HG03439 (cell line): ENCODE measurements around the gene PTGER2.

Source experiments
- ATAC-seq: cut with Tn5 transposase; IDR thresholded peaks from one replicate; pipeline ENCODE4 v1.9.1; 2021; ENCODE audit warnings: mild to moderate bottlenecking, moderate library complexity; ENCODE audit not compliant: unreplicated experiment

The PTGER2 gene

GRCh38 chr14:52304248-52304904 lies 9.7 kb upstream of the PTGER2 start:
- ATAC-seq, result no peak

GRCh38 chr14:52305014-52305413 lies 9.1 kb upstream of the PTGER2 start:
- ATAC-seq, result no peak

GRCh38 chr14:52307376-52307775 lies 6.7 kb upstream of the PTGER2 start:
- no peak for ATAC-seq

- no peak for ATAC-seq
These were observed 6.2 kb upstream of the PTGER2 start for GRCh38 chr14:52307905-52308304.

- ATAC-seq, result no peak
These were observed 3.6 kb upstream of the PTGER2 start for GRCh38 chr14:52310541-52310940.

- ATAC-seq, result no peak
These were observed 1.2 kb upstream of the PTGER2 start for GRCh38 chr14:52312931-52313355.

- ATAC-seq, result no peak
These were observed 650 bp upstream of the PTGER2 start for GRCh38 chr14:52313462-52313861.

GRCh38 chr14:52314595-52315354 lies 663 bp downstream of the PTGER2 start:
- peak; percentile 32 for ATAC-seq

- peak; percentile 6 for ATAC-seq
These were observed 1.2 kb downstream of the PTGER2 start for GRCh38 chr14:52315355-52315718.

- ATAC-seq, result no peak
These were observed 4.0 kb downstream of the PTGER2 start for GRCh38 chr14:52318062-52318461.

GRCh38 chr14:52318826-52319645 lies 4.9 kb downstream of the PTGER2 start:
- no peak for ATAC-seq

GRCh38 chr14:52319919-52320318 lies 5.8 kb downstream of the PTGER2 start:
- no peak for ATAC-seq

GRCh38 chr14:52325126-52325525 lies 11.0 kb downstream of the PTGER2 start:
- ATAC-seq, result peak; percentile 87

GRCh38 chr14:52325630-52326029 lies 11.5 kb downstream of the PTGER2 start:
- ATAC-seq, result no peak

GRCh38 chr14:52327374-52328226 lies 13.5 kb downstream of the PTGER2 start:
- no peak for ATAC-seq

GRCh38 chr14:52328276-52328675 lies 14.2 kb downstream of the PTGER2 start:
- no peak for ATAC-seq

- ATAC-seq, result no peak
These were observed 15.7 kb downstream of the PTGER2 start for GRCh38 chr14:52329678-52330369.

- ATAC-seq, result no peak
These were observed 18.2 kb downstream of the PTGER2 start for GRCh38 chr14:52332269-52332668.

GRCh38 chr14:52333108-52333507 lies 19.0 kb downstream of the PTGER2 start:
- no peak for ATAC-seq
